CD4-positive, alpha-beta T cell treated with Interferon alpha-2 for 1 hour (primary cell): Measurements from ENCODE around the gene CD2BP2.
"Not testable (repeated sequence)": the region's sequence is repeated elsewhere in the genome, so short reads cannot be mapped to it uniquely, and the experiment has no call there.

ENCODE experiments used
- DNase-seq, 2 donors: peaks; one replicate each; pipeline ENCODE4 v3.0.0-alpha.2; 2020 to 2022

CD2BP2 gene

DNA sequence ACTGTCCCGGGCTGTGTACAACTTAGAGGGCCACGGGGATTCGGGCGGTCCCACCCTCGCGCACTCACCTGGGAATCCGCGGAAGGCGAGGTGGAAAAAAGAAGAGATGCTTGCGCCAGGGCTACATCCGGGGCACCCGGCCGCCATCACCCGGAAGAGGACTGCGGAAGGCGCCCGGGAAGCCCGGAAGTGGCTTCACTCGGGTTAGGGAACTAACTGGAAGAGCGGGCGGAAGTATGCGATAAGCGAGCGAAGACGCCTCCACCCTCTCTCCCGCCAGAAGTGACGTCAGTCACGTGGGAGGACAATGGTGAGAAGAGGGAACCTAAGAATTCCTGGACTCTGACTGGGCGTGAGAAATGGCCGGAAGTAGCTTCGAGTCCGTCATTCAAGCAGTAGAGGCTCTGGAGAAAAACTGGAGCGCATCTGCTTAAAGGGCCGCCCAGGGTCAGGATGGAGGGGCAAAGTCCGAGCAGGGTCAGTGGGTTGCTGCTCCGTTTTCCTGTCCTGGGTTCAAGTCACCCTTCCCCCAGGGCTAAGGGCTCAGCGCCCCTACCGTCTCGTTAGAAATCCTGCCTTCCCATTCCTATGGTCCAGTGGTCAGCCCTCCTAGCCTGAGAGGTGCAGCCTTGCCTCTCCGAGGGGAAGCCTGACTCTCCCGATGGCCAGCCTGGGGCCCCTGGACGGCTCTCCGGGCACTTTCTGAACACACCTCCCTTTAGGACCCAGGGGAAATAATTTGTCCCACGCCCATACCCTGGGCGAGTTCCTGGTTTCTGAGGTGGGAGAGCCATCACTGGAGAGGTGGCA, at the start of gene CD2BP2:
CD2BP2 (minus strand) TSS at position 165 of the 810 bp plus-strand sequence. CDS start 627 bp downstream, outside the sequence.
- DNase-seq, result peak; percentile 92

DNA sequence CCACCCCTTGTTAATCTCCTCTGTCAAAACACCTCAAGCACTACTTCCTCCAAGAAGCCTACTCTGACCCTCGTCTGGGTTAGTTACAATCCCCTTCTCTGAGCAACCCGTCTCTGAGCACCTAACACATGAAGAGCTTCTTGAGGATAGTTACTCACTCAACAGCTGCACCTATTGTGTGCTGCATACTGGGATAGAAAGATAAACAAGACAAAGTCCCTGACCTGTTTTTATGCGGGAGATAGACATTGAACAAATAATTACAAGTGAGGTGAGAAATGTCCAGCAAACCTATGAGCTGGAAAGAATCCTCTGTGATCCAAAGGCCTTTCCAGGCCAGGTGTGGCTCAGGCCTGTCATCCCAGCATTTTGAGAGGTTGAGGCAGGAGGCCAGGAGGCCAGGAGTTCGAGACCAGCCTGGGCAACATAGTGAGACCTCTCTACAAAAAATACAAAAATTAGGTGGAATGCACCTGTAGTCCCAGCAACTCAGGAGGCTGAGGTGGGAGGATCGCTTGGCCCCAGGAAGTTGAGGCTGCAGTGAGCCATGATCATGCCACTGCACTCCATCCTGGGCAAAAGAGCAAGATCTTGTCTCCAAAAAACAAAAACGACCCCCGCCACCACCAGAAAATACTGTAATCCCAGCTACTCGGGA, 46.8 kb upstream of the CD2BP2 start:
- DNase-seq, result no peak

DNA sequence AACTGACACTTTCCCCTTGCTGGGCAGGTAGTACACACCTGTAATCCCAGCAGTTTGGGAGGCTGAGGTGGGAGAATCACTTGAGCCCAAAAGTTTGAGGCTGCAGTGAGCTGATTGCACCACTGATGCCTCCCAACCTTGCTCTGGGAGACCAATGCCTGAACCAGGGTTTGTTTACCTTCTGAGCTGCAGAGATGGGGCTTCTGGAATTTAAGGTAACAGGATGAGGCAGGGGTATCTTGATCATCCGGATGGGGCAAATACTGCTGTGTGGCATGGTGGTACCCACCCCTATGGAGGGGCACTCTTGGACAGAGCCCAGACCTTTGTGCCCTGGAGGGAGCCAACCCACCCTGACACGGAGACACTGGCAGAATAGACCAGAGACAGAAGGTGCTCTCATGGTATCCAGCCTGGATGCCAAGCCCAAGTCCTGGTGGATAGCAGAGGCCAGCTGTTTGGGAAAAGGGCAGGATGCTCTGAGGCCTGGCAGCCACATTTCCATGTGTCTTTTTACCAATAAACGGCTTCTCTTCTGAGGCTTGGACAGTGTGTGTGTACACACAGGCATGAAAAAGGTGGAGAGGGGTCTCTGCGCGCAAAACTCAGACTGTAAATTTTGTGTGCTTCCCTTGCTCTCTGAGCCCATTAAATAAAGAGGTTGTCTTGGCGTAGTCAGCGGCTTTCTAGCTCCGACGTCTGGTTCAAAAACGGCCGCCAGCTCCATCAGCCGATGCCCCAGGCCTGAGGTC, 44.5 kb upstream of the CD2BP2 start:
- DNase-seq, result no peak

DNA sequence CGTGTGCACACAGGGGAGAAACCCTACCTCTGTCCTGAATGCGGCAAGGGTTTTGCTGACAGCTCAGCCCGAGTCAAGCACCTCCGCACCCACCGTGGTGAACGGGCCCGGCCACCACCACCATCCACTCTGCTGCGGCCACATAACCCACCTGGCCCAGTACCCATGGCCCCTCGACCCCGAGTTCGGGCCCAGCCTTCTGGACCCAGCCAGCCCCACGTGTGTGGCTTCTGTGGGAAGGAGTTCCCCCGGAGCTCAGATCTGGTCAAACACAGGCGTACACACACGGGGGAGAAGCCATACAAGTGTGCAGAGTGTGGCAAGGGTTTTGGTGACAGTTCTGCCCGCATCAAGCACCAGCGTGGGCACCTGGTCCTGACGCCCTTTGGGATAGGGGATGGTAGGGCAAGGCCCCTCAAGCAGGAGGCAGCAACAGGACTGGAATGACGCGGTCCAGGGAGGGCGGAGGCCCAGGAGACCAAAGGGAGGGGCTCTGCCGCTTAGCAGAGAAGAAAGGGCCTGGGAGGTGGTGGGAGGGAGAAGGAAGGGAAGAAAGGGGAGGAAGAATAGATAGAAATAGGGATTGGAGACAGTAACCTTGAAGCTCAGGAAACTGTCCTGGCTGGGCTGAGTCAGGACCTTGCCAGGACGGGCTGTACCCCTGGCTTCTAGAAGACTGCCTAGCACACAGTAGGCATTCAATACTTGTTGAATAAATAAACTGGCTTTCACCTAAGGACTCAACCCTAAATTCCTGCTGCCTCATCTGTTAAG, 43.7 kb upstream of the CD2BP2 start:
- DNase-seq, result no peak

DNA sequence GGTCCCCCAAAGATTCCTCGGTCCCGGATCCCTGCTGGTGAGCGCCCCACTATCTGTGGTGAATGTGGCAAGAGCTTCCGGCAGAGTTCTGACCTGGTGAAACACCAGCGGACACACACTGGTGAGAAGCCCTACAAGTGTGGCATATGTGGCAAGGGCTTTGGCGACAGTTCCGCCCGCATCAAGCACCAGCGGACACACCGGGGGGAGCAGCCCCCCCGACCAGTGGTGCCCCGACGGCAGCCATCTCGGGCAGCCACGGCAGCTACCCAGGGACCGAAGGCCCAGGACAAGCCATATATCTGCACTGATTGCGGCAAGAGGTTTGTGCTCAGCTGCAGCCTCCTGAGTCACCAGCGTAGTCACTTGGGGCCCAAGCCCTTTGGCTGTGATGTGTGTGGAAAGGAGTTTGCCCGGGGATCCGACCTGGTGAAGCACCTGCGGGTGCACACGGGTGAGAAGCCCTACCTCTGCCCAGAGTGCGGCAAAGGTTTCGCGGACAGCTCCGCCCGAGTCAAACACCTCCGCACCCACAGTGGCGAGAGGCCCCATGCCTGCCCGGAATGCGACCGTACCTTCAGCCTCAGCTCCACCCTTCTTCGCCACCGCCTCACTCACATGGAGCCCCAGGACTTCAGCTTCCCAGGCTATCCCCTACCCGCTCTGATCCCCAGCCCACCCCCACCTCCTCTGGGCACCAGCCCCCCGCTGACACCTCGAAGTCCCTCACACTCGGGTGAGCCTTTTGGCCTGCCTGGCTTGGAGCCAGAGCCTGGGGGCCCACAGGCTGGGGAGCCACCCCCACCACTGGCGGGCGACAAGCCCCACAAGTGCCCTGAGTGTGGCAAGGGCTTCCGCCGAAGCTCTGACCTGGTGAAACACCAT, 42.9 kb upstream of the CD2BP2 start:
- no peak for DNase-seq

DNA sequence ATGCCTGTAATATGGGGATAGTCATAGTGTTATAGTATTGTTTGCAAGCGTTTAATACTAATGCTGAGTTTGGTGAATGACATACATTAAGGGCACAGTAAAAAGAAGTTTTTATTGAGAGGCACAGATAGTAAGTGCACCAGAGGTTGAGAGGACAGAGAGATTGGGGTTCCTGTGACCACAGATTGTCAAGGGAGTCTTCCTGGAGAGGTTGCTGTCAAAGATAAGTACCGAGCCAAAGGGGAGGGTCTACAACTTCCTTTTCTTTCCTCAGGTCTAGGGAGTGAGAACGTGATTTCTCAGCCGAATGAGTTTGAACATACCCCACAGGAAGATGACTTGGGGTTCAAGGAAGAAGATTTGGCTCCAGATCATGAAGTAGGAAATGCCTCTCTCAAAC, 41.9 kb upstream of the CD2BP2 start:
- DNase-seq, result no peak

DNA sequence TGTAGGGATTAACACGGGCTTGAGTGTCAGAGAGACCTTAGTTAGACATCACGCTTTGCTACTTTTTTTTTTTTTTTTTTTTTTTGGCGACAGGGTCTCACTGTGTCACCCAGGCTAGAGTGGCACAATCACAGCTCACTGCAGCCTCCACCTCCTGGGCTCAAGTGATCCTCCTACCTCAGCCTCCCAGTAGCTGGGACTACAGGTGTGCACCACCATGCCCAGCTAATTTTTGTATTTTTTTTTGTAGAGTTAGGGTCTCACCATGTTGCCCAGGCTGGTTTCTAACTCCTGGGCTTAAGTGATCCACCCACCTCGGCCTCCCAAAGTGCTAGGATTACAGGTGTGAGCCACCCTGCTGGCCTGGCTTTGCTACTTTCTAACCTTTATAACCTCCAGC, 41.5 kb upstream of the CD2BP2 start:
- DNase-seq, result not testable (repeated sequence)

DNA sequence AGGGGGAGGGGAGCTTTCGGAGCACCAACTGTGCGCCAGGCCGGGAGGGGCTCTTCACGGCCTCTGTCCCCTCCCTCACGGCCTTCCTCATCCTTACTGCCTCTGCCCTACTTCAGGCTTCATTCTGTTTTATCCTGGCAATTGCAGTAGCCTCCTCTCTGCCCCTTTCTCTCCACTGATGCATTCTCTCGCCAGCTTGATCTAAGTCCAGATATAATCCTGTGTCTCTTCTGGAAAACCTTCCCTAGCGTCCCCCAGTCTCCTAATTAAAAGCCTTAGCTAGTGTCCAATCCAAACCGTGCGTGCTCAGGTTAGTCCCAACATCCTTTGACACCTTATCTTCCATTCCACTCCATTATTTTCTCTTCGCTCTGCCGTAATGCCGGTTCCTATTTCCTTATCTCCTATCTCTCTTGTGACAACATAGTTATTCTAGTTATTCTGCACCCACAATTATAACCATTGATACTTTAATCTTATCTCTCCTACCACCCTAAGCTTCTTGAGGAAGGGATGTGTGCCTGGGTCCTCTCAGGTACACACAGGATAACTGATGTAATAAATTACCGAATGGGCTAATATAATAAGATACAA, 41.0 kb upstream of the CD2BP2 start:
- DNase-seq, result no peak

DNA sequence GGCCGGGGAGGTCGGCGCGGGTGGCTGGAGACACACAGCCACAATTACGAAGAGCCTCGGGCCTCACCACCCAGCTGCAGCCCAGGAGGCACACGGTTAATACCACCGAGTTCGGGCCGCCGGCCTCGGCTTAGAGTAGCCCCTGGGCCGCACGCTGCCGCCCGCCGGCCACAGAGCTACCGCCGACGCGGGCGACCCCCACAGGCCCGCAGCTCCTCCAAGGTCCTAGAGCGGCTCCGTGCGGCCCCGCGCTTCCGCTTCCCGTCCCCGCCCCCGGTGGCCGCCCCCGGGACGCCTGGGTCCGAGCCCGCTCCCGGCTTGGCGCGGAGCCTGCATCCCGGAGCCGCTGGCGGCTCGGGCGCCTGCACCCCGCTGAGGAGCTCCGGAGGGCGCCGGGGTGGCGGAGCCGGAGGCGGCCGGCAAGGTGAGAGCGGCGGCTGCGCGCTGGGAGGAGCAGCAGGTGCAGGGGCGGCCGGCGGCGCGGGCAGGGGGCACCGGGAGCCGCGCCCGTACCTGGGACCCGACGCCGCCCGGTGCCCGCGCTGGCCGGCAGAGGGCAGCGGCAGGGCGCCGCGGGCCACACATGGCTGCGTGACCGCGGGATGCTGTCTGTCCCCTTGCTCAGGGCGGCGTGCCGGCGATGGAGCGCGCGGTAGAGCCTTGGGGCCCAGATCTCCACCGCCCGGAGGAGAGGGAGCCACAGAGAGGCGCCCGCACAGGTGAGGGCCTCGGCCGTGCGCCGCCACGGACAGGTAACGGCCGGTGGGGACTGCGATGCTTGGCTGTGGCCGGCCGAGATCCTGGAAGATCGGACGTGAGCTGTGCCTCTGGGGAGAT, 40.3 kb upstream of the CD2BP2 start, which contains the start of gene ZNF48:
ZNF48 (plus strand) TSS at position 266 of the 837 bp plus-strand sequence; CDS start at position 641, 375 bp downstream.
- peak; percentile 65 to 66 for DNase-seq

DNA sequence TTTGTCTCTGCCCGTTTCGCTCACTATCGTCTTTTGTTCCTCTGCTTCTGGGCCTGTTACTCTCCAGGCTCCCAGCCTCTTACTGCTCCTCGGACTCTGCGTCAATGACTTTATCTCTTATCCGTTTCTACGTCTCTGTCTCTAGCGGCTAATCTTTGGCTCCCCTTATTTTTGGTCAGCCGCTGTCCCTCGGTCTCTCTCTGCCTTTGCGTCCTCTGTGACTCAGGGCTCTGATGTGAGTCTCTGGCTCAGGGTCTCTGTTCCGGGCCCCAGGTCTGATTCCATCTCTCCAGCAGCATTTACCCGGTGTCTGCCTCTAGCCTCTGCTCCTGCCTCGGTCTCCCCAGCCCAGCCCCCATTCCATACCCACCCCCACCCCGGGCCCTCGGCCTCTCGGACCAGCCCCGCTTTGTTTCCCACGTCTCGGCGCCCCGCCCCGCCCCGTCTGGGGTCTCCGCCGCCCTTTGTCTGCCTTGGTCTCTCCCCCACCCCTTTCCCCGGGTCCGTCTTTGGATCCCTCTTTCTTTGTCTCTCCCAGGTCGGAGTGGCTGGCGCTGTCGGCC, 39.6 kb upstream of the CD2BP2 start:
- DNase-seq, result no peak

DNA sequence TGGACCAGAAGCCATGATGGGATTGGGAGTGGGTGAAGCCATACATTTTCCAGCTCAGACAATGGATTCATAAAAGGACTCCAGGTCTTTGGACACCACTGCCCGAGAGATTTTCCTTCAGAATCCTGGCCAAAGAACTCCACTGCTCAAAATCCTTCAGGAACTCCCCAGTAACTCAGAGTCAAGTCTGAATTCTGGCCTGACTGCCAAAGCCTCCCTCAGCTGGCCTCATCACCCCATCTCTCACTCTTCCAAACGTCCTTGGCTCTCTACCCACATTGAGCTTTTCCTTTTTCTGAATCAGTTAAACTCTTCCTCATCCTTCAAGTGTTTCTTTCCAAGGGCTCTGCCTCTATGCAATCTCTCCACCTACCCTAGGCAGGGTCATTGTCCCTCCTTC, 28.4 kb upstream of the CD2BP2 start:
- no peak for DNase-seq

DNA sequence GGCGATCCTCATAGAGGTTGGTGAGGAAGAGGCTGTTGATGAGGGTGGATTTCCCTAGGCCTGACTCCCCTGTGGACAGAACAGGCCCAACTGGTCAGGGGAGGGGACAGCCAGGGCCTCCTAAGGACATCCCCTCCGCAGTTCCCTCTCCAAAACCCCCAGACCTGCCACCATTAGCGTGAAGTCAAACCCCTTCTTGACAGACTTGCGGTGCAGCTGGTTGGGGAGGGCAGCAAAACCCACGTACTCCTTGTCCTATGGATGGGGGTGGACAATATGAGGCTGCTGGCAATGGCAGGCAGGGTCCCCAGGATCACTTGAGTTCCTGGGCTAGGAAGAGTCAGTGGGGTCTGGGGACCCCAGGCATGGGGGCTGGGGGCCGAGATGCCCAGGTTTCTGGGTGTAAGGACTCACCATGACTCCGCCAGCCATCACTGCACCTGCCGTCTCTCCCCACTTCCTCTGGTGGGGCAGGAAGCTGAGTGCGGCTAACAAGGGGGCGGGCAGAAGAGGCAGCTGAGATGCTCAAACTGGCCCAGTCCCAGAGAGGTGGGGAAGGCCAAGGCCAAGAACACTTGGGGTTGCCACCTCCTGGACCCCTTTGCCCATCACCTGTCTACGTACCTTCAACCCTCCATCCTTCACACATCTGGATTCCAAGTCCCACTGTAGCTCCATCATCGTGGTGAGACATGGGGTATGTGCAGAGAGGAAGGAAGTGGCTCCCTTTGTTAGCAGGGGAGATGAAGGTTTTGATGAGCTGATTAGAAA, 27.2 kb upstream of the CD2BP2 start, which contains the start of gene SEPTIN1:
SEPTIN1 (minus strand) TSS at position 451 of the 771 bp plus-strand sequence; CDS start at position 432, 19 bp downstream.
- DNase-seq, result peak; percentile 69 to 81

DNA sequence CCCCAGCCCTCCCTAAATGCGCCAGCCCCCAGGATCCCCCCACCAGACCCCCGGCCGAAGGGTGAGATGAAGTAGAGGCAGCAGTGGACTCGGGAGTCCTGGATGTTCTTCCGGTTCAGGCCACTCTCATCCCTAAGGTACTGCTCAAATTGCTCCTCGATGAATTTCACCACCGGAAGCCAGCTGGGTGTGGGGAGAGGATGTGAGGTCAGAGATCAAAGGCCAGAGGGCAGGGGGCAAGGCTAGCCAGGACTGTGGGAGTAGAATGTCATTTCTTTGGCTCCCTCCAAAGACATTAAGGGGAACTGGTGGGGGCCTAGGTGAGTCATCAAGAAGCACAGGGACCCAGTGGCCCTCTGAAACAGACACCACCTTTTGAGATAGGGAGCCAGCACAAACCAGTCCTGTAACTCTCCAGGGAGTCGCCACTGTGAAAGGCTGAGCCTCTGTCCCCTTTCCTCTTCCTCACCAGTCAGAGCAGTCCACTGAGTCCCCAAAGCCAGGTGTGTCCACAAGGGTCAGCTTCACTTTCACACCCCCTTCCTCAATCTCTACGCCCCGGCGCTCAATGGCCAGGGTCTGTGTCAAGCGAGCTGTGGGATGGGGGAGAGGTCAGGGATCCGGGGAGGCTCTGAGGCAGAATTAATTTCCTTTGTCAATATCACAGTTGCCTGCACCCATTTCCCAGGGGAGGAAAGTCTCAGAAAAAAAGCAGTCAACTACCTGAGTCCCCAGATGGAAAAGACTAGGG, 26.4 kb upstream of the CD2BP2 start:
- peak in 1 of 2 donors; percentile 47 for DNase-seq

DNA sequence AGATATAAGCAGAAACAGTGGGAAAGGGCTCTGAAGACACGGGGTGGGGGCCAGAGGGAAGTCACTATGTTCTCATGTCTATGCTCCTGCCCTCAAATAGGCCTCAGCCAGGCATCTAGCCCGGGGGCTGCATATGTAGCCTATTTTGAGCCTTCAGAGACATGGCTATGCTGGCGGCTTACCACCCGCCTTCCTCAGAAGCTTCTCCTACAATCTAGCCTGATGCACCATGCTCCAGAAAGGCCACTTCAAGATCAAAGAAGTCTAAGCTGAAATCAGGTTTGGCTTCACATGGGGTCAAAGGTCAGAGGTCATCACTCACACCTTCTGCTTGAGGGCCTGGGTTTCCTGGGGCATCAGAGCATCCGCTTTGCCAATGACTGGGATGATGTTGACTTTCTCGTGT, 25.7 kb upstream of the CD2BP2 start:
- DNase-seq, result no peak

DNA sequence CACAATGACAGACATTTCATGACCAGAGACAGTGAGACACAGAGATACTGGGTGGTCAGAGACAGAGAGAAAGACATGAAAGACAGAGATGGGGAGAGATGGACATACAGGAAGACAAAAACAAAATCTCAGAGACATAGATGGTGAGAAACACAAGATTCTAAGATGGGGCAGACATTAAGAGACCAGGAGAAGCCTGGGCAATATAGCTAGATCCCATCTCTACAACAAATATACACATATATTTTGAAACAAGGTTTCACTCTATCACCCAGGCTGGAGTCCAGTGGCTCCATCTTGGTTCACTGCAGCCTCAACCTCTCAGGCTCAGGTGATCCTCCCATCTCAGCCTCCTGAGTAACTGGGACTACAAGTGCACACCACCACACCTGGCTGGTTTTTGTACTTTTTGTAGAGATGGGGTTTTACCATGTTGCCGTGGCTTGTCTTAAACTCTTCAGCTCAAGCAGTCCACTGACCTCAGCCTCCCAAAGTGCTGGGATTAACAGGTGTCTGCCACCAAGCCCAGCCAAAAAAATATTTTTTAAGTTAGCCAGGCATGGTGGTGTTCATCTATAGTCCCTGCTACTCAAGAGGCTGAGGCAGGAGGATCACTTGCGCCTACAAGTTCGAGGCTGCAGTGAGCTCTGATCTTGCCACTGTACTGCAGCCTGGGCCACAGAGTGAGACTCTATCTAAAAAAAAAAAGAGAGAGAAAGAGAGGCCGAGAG, 25.1 kb upstream of the CD2BP2 start:
- no peak for DNase-seq

DNA sequence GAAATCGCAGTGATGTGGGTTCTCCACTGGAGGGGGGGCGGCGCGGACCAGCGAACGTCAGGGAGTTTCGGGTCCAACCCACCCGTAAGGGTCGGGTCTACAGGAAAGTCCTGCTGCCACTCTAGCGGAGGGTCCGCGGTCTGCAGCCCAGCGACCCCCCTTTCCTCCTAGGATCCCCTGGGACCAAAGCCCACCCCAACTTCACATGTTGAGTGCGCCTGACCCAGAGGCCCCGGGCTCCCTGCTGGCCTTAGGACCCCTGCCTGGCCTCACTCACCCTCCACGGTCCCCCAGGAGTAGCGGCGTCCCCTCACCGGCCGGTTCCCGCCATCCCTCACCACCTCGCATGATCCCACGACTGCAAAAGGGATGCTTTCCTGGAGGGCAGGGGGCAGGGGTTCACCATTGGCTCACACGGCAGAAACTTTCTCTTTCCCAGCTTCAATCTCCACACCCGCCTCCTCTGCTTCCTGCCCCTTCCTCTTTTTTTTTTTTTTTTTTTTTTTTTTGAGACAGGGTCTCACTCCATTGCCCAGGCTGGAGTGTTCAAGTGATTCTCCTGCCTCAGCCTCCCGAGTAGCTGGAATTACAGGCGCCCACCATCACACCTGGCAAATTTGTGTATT, 24.2 kb upstream of the CD2BP2 start:
- no peak for DNase-seq
